Measurements from ENCODE around the gene ZNF92. TPM values are rescaled to one million over a fixed set of nuclear protein-coding genes. Genes with fewer than 3 reads are reported as not detected.
"Not testable (repeated sequence)": the region's sequence is repeated elsewhere in the genome, so short reads cannot be mapped to it uniquely, and the experiment has no call there.

The ZNF92 gene
- total RNA-seq, 1 experiment from 2014 or later: 32.4 TPM

DNA sequence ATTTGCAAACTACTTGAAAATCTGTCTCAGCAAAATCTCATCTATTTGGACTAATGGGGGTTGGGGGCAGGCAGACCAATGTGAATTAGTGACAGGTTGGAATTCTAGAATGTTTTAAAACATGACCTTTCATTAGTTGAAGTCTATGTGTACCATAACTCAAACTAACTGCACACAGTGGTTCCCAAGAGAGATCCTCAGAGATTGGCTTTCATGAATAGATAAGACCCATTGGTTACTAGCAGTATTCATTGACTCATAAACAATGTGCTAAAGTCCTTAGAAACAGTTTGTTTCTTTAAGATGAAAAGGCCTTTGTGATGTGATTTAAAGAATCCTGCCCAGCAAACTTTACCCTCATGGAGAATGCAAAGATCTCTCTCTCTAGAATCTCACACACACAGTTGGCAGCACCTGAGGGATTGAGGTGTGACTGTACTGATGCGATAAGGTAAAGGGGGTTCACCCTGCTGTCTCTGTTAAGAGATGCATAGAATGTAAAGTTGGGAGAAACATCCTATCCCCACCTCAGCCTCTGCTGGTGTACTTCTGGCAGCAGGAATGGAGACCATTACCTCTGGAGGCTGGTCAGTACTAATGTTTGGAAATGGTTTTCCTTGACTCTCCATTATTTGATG is 70.7 kb downstream of the ZNF92 start:
- POLR2A ChIA-PET: no interaction called here
- no peak overlapping the region for H3K4me3 Mint-ChIP-seq
- peaks cover 34% of the 10 kb centered on the region for H3K36me3 Mint-ChIP-seq
- CTCF ChIA-PET: no interaction called here
- DNase-seq (ENCODE audit: low spot score): no peak
- H3K9me3 Mint-ChIP-seq: peaks cover 72% of the 10 kb centered on the region
- peaks cover 16% of the 10 kb centered on the region for H3K27me3 Mint-ChIP-seq (ENCODE audit: low read depth)
- no peak for ATAC-seq
- H3K27ac Mint-ChIP-seq: no peak overlapping the region
- H3K4me1 Mint-ChIP-seq: no peaks in the 10 kb centered on the region
- TF ChIP-seq NR1H2 (CRISPR knock-in tag; IDR thresholded peaks at IDR 0.05): no peak
- TF ChIP-seq, protein P1, sequence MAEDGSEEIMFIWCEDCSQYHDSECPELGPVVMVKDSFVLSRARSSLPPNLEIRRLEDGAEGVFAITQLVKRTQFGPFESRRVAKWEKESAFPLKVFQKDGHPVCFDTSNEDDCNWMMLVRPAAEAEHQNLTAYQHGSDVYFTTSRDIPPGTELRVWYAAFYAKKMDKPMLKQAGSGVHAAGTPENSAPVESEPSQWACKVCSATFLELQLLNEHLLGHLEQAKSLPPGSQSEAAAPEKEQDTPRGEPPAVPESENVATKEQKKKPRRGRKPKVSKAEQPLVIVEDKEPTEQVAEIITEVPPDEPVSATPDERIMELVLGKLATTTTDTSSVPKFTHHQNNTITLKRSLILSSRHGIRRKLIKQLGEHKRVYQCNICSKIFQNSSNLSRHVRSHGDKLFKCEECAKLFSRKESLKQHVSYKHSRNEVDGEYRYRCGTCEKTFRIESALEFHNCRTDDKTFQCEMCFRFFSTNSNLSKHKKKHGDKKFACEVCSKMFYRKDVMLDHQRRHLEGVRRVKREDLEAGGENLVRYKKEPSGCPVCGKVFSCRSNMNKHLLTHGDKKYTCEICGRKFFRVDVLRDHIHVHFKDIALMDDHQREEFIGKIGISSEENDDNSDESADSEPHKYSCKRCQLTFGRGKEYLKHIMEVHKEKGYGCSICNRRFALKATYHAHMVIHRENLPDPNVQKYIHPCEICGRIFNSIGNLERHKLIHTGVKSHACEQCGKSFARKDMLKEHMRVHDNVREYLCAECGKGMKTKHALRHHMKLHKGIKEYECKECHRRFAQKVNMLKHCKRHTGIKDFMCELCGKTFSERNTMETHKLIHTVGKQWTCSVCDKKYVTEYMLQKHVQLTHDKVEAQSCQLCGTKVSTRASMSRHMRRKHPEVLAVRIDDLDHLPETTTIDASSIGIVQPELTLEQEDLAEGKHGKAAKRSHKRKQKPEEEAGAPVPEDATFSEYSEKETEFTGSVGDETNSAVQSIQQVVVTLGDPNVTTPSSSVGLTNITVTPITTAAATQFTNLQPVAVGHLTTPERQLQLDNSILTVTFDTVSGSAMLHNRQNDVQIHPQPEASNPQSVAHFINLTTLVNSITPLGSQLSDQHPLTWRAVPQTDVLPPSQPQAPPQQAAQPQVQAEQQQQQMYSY (CRISPR knock-in tag; IDR thresholded peaks at IDR 0.05): no peak
- TF ChIP-seq FOXJ3 (CRISPR knock-in tag; IDR thresholded peaks at IDR 0.05; ENCODE audit: borderline replicate concordance): no peak
- TF ChIP-seq JAZF1 (CRISPR knock-in tag; IDR thresholded peaks at IDR 0.05): no peak
- no peak for TF ChIP-seq ZNF232 (CRISPR knock-in tag; IDR thresholded peaks at IDR 0.05)
- no peak for TF ChIP-seq ZNF416 (CRISPR knock-in tag; IDR thresholded peaks at IDR 0.05)
- TF ChIP-seq, protein P2, sequence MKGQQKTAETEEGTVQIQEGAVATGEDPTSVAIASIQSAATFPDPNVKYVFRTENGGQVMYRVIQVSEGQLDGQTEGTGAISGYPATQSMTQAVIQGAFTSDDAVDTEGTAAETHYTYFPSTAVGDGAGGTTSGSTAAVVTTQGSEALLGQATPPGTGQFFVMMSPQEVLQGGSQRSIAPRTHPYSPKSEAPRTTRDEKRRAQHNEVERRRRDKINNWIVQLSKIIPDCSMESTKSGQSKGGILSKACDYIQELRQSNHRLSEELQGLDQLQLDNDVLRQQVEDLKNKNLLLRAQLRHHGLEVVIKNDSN (CRISPR knock-in tag; IDR thresholded peaks at IDR 0.05): no peak
- TF ChIP-seq TEAD1 (CRISPR knock-in tag; IDR thresholded peaks at IDR 0.05): no peak
- no peak for TF ChIP-seq SOX15 (CRISPR knock-in tag; IDR thresholded peaks at IDR 0.05)
- TF ChIP-seq RORB (CRISPR knock-in tag; IDR thresholded peaks at IDR 0.05): no peak
- no peak for TF ChIP-seq OVOL2 (CRISPR knock-in tag; IDR thresholded peaks at IDR 0.05; ENCODE audit: borderline replicate concordance)
- no peak for TF ChIP-seq MXD4 (CRISPR knock-in tag; IDR thresholded peaks at IDR 0.05; ENCODE audit: borderline replicate concordance)
- TF ChIP-seq CREB1 (CRISPR knock-in tag; IDR thresholded peaks at IDR 0.05): no peak
- TF ChIP-seq HMGA2 (CRISPR knock-in tag; IDR thresholded peaks at IDR 0.05): no peak
- TF ChIP-seq ETV6 (CRISPR knock-in tag; IDR thresholded peaks at IDR 0.05): no peak
- TF ChIP-seq ZNF263 (CRISPR knock-in tag; IDR thresholded peaks at IDR 0.05; ENCODE audit: low read depth): no peak
- TF ChIP-seq SMAD4 (CRISPR knock-in tag; IDR thresholded peaks at IDR 0.05): no peak
- TF ChIP-seq, protein P3, sequence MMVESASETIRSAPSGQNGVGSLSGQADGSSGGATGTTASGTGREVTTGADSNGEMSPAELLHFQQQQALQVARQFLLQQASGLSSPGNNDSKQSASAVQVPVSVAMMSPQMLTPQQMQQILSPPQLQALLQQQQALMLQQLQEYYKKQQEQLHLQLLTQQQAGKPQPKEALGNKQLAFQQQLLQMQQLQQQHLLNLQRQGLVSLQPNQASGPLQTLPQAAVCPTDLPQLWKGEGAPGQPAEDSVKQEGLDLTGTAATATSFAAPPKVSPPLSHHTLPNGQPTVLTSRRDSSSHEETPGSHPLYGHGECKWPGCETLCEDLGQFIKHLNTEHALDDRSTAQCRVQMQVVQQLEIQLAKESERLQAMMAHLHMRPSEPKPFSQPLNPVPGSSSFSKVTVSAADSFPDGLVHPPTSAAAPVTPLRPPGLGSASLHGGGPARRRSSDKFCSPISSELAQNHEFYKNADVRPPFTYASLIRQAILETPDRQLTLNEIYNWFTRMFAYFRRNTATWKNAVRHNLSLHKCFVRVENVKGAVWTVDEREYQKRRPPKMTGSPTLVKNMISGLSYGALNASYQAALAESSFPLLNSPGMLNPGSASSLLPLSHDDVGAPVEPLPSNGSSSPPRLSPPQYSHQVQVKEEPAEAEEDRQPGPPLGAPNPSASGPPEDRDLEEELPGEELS (CRISPR knock-in tag; IDR thresholded peaks at IDR 0.05): no peak
- no peak for TF ChIP-seq ESRRA (CRISPR knock-in tag; IDR thresholded peaks at IDR 0.05; ENCODE audit: borderline replicate concordance)

DNA sequence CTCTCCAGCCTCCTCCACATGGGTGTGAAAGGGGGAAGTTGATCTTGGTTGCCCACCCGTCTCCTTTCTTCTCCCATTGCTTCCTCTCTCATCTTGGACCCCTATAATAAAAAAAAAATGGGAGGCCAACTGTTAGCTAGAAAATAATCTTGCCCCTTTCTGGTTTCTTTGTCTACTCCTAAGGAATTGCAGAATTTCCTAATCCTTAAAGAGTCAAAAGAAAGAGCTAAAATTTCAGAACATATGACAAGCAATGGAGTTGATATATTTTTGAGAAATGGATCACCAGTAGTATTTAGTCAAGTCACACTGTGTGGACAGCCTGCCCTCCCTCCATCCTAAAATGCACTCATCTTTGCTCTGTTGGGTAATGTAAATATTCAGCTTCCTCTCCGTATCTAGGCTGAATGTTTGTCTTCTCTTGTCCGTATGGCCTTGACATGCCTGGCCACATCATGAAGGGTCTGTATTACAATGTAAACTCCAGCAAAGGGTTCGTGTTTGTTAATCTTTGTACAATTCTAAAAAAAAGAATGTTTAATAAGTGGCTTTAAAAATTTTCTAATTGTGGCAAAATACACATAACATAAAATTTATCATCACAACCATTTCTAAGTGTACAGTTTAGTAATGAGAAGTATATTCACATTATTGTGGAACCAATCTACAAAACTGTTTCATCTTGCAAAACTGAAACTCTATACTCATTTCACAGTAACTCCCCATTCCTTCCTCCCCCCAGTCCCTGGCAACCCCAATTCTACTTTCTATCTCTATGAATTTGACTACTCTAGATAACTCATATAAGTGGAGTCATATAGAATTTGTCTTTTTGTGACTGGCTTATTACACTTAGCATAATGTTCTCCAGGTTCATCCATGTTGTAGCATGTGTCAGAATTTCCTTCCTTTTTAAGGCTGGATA is 71.5 kb downstream of the ZNF92 start:
- DNase-seq (ENCODE audit: low spot score): no peak
- CTCF ChIA-PET: no interaction called here

DNA sequence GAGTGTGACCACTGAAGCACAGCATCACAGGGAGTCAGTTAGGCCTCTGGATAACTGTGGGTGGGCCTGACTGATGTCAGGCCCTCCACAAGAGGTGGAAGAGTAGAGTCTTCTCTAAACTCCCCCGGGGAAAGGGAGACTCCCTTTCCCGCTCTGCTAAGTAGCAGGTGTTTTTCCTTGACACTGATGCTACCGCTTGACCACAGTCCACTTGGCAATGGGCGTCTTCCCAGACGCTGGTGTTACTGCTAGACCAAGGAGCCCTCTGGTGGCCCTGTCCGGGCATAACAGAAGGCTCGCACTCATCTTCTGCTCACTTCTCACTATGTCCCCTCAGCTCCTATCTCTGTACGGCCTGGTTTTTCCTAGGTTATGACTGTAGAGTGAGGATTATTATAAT is 73.4 kb downstream of the ZNF92 start:
- Mint-ChIP-seq H3K36me3 (peaks cover 34% of the 10 kb centered on the region), H3K9me3 (peaks cover 72% of the 10 kb centered on the region), H3K27me3 (ENCODE audit: low read depth) (peaks cover 12% of the 10 kb centered on the region)
- peak; percentile 72 for DNase-seq (ENCODE audit: low spot score)
- ATAC-seq, POLR2A ChIA-PET, H3K27ac Mint-ChIP-seq, H3K4me3 Mint-ChIP-seq, H3K4me1 Mint-ChIP-seq: not testable (repeated sequence)
- CTCF ChIA-PET: interaction anchor here (0.6 to 1.5 kb wide), 2 partner anchors 8 to 231 kb away, joined by 3 to 4 read pairs; no protein-coding TSS in a partner anchor

More for the DNA sequence above, 71.5 kb downstream of the ZNF92 start:
- peaks cover 16% of the 10 kb centered on the region for H3K27me3 Mint-ChIP-seq (ENCODE audit: low read depth)
- TF ChIP-seq, protein P4, sequence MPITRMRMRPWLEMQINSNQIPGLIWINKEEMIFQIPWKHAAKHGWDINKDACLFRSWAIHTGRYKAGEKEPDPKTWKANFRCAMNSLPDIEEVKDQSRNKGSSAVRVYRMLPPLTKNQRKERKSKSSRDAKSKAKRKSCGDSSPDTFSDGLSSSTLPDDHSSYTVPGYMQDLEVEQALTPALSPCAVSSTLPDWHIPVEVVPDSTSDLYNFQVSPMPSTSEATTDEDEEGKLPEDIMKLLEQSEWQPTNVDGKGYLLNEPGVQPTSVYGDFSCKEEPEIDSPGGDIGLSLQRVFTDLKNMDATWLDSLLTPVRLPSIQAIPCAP (CRISPR knock-in tag; IDR thresholded peaks at IDR 0.05): no peak
- TF ChIP-seq GABPB1 (CRISPR knock-in tag; IDR thresholded peaks at IDR 0.05): peak; percentile 65; the same call in 1 of the 2 replicates
- ATAC-seq: no peak
- no peak overlapping the region for H3K27ac Mint-ChIP-seq
- no peak overlapping the region for H3K4me3 Mint-ChIP-seq
- no peaks in the 10 kb centered on the region for H3K4me1 Mint-ChIP-seq
- peaks cover 75% of the 10 kb centered on the region for H3K9me3 Mint-ChIP-seq
- POLR2A ChIA-PET: no interaction called here
- H3K36me3 Mint-ChIP-seq: peaks cover 34% of the 10 kb centered on the region

All from WTC11 (cell line).